ENCODE measurements around the gene ASB7.

ASB7 gene

DNA sequence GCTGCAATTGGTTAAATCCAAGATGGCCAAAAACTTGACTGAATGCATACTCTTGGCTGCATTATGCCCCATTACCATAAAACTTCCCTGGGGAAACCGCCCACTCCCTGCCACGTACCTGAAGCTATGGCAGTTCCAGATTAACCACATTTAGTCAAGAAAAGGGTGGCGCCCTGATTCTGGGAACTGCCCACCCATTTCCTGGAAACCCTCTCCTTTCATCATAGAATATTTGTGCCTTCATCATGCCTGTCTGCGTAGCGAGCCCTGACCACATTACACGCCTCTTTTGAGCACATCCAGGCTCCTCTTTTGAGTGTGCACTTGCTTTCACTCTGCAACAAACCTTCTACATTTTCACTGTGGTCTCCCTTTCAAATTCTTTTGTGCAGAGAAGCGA lies 5.6 kb upstream of the ASB7 start:
- DNase-seq (ENCODE audit: insufficient read length, low spot score), result no peak
- peak; percentile 86 for FAIRE-seq

DNA sequence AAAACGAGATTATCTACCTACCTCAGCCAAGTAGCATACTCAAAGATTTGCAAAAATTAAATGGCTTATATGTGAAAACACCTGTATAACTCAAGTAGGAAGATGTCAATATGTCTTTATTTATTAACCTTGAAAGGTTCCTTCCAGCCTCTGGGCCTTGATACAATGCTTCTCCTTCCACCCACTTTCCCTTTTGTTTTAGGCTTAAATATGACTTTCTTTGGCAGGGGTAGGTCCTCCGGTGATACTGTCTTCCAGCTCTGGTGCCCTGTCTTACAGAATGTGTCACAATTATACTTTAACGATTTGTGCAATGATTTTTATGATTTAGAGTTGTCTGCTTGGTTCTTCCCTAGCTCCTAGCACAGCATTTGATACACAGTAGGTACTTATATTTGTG lies 4.5 kb upstream of the ASB7 start:
- no peak for FAIRE-seq

DNA sequence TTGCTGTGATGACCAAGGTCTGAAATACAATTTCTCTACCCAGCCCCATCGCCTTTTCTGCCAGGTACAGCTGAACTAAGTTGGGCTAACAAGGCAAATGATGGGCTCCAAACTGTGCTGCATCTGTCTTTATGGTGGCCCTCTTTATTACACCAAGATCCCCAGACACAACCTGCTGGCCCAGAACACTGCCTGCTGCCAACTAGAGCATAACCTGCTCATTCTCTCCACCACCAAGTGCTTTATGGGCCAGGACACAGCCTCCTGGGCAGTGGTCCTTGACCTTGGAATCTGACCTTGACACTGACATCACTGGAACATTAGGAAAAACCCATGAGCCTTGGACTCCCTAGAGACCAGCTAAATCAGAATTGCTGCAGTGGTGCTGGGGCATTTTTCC lies 3.7 kb upstream of the ASB7 start:
- FAIRE-seq (no peak), DNase-seq (ENCODE audit: insufficient read length, low spot score) (no peak)

More for the DNA sequence above, 4.5 kb upstream of the ASB7 start:
- no peak for DNase-seq (ENCODE audit: insufficient read length, low spot score)

DNA sequence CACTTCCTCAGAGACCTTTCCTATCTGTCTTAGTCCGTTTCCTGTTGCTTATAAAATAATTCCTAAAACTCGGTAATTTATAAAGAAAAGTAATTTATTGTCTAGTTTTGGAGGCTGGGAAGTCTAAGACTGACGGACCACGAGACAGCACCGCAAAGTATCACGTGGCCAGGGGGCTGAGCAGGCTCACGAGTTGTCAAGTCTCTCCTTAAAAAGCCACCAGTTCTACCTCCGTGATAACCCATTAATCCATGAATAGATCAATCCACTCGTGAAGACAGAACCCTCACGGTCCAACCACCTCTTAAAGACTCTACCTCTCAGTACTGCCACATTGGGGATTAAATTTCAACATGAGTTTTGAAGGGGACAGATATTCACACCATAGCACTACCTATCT lies 1.2 kb upstream of the ASB7 start:
- DNase-seq (ENCODE audit: insufficient read length, low spot score) (no peak), FAIRE-seq (no peak)

DNA sequence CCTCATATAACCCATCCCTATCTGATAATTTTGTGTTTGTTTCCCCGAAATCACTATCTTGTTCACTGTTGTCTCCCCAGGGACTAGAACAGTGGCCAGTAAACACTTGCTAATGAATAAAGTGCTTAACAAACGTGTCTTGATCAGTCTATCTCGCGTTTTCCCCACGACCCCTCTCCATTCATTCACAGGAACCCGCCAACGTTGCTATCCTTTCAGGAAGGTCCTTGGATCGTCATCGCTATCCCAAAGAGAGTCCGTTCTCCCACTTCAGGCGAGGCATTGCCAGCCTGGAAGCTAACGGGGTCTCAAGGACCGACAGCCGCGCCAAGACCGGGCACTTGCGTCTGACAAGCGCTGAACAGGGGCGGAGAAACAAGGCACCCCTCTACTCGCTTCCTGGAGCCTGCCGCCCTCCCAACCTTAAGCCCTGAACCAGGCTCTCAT lies 749 bp upstream of the ASB7 start:
- FAIRE-seq (no peak), DNase-seq (ENCODE audit: insufficient read length, low spot score) (no peak)

DNA sequence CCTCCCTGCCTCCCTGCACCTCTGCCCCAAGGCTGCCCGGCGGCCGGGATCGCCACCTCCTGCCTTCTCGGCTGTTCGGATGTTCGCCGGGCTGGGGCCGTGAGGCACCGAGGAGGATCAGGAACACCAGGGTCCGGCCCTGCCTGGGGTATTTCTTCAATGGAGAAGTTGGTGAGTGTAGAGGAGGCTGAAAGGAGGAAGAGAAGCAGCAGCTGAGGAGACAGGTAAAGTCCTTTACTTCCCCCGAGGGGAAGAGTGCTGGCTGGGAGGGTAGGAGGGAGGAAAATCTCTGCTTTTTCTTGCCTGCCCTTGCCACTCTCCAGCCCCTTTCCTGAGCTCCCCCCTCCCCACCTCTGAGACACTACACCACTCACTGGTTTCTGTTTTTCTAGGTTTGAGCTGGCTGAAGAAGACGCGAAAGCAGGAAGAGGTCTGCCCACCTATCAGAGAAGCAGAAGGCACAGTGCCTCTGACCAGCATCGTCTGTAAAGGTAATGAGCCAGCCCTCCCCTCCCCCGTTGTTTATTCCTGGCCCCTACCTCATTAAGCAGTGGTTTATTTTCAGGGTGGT lies 519 bp downstream of the ASB7 start:
- peak; percentile 91 for FAIRE-seq
- DNase-seq (ENCODE audit: insufficient read length, low spot score), result peak; percentile 14

DNA sequence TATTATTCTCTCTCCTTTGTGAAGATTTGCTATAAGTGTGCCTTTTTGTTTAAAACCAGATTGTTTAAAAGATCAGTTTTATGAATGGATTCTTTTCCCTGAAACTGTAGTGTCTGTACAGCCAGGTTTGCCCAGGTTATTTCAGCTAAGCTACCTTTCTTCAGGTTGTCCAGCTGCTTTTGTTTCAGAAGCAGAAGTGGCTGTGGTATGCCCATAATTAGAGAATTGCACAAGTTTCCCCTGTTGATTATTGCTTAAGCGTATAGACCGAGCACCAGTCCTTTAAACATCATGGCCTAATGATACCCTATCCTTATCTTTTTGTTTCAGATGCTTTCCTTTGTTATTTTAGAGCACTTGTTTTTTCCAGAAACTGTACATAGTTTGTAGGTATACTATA lies 10.2 kb downstream of the ASB7 start:
- no peak for DNase-seq (ENCODE audit: insufficient read length, low spot score)
- no peak for FAIRE-seq

DNA sequence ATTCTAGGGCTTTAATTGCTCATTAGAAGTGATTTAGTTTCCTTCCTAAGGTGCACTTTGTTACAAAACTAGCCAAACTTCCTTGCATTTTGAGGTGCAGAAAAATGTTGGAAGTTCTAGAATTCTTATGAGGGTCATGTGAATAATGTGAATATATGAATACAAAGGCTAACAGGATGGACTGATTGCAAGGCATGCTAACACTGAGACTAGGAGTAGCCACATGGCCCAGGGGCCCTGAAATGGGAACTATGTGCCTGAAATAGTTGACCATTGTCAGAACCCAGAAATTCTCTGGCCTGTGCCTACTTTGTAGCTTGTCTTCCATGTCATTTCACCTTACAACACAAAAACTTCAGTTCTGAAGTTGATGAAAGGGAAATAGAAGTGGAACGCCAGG lies 10.8 kb downstream of the ASB7 start:
- FAIRE-seq (no peak), DNase-seq (ENCODE audit: insufficient read length, low spot score) (no peak)

DNA sequence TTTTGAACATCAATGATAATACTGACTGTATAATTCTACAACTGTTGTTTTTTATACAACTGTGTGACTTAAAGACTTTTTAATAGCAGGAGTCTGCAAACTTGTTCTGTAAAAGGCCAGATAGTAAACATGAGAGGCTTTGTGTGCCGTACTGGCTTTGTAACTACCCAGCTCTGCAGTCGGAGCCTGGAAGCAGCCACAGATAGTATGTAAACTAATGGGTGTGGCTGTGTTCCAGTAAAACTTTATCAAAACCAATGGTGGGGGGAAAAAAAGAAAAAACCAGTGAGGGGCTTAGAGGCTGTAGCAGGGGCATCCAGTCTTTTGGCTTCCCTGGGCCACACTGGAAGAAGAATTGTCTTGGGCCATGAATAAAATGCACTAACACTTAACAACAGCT lies 11.9 kb downstream of the ASB7 start:
- FAIRE-seq, result no peak

DNA sequence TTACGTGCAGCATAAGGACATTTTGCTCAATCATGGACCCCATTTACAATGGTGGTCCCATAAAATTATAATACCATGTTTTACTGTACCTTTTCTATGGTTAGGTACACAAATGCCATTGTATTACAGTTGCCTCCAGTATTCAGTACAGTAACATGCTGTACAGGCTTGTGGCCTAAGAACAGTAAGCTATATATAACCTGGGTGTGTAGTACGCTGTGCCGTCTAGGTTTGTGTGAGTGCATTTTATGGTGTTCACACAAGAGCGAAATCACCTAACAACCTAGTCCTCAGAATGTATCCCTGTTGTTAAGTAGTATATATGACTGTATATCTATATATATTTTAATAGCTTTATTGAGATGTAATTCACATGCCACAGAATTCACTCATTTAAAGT lies 12.5 kb downstream of the ASB7 start:
- no peak for DNase-seq (ENCODE audit: insufficient read length, low spot score)
- FAIRE-seq, result no peak

More for the DNA sequence above, 11.9 kb downstream of the ASB7 start:
- no peak for DNase-seq (ENCODE audit: insufficient read length, low spot score)

DNA sequence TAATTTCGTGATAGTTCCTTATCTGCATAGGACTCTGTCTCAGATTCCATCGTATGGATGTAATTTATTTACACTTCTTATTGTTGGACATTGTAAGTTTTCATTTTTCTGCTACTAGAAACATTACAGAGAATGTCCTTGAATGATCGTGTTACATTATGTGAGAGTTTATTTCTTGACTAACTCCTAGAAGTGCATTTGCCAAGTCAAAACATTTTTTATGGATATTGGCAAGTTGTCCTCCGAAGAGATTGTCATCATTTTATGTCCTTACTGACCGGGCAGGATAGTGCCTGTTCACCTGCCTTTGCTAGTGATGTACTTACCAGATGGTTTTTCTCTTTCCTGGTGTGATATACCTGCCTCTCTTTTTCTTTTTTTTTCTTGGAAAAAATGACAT lies 13.4 kb downstream of the ASB7 start:
- no peak for FAIRE-seq
- DNase-seq (ENCODE audit: insufficient read length, low spot score), result no peak

DNA sequence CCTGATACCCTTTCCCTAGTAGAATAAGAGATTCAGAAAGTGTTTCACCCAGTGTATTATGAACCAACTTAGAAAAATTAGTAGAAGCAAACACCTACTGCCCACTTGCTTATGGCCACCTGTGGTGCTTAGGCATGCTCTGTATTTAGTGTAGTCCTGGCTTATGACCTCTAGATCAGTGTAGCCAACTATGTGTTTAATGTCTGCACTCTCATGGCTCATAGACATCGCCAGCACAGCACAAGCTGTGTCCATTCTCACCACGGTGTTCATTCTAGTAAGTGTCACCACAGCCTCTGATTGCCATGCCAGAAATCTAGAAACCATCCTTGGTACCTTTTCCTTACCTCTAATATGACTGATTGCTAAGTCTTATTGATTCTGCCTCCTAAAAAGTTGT lies 14.3 kb downstream of the ASB7 start:
- DNase-seq (ENCODE audit: insufficient read length, low spot score), result no peak
- no peak for FAIRE-seq

DNA sequence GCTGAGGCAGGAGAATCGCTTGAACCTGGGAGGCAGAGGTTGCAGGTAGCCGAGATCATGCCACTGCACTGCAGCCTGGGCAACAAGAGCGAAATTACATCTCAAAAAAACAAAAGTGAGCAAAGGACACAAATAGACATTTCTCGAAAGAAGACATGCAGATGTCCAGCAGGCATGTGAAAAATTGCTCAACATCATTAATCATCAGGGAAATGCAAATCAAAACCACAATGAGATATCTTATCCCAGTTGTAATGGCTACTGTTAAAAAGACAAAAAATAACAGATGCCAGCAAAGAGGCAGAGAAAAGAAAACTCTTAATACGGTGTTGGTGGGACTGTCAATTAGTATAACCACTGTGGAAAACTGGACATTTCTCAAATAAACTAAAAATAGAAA lies 20.9 kb downstream of the ASB7 start:
- no peak for DNase-seq (ENCODE audit: insufficient read length, low spot score)
- FAIRE-seq, result no peak

DNA sequence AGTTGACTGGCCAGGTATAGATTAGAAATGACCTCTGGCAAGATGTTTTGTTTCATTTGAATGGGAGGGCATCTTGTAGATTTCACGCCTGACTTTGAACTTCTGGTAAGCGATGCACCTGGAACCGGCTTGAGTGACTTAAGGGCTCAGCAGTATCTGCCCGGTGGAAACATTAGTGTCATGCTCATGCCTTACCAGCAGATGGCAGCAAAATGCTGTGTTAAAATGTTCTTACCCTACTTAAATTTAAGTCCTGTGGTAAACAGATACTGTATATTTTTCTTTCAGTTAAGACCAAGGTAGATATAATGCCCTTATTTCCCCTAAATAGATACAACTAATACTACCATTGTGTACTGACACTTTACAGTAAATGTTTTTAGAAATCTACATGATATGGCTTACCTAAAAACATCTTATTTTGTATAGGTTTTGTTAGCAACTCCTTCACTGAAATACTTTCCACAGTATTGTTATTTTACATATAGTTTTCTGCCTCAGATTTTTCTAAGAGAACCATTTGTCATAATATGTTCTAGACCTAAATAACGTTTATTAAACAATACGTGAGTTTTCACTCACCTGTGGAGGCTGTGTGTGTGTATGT lies 25.5 kb downstream of the ASB7 start:
- peak; percentile 87 for FAIRE-seq
- peak; percentile 38 for DNase-seq (ENCODE audit: insufficient read length, low spot score)

DNA sequence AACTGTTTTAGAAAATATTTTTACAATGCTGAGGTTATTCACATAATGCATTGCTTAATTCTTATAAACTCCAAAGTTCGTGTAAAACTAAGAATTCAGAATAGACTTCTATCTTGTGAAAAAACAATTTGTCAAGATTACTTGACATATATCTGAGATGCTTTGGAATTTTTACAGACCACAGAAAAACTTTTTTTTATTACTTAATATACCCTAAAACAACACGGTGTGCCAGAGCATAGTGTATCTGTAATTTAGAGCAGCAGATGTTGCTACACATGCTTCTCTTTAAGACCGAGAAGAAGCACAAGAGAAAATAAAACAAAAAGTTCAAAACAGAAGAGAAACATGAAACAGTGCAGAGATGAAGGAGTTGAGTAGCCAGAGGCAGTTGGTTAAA lies 26.4 kb downstream of the ASB7 start:
- DNase-seq (ENCODE audit: insufficient read length, low spot score) (no peak), FAIRE-seq (no peak)

DNA sequence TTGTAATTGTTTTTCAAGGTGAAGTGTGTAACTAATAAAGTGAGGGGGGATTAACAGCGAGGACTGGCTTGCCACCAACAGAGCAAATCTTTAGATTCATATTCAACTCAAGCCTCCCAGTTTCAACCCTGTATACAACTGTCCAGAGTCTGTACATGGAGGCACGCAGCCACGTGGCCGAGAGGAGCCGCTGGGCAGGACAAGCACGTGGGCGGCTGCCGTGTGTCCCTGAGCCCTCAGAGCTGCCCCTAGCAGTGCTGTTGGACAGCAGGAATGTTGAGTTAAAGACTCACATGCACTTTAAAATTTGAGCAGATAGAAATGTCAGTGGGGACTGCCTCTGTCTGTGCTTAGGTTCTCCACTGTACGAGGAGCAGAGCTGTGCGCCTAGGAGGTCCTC lies 29.4 kb downstream of the ASB7 start:
- DNase-seq (ENCODE audit: insufficient read length, low spot score) (no peak), FAIRE-seq (no peak)

DNA sequence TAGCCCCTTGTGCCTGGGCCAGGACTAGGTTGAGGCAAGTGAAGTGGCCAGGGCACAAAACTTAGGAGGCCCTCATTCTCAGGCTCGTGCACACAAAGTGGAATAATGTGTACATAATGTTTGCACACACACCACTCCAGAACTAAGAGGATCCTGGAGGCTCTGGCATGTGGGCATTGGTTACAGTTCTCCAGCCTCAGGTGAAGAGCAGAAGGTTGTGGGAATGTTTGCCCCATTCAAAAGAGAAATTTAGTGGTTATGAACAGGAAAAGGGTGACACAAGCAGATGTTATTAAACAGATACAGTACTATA lies 31.3 kb downstream of the ASB7 start:
- FAIRE-seq, result no peak

DNA sequence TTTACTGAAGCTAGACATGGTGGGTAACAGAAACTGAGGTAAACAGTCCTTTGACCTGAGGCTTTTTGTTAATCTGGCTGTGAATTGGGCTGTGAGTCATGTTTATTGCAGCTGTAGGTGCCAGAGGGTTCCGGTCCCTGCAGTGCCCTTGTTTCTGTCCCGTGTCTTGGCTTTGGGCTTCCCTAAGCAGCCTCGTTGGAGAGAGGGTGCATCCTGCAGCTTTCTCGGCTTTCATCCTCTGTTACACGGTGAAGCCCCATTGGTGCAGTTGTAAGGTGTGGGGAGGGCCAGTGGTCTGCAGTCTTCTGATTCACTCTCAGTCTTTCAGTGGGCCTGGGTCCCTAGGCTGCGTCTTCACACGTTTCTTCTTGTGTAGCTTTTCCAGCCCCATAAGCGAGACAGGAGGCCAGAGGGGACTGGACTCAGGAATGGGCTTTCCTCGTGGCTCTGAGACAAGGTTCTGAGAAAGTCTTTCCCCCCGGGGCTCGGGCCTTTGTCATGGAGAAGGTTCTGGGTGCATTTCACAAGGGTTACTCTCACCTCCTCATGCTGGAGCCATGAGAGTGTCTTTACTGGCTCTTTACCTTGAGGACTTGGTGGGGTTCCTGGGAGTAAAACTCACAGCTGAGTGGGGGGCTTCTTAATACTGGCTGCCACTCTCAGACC lies 33.1 kb downstream of the ASB7 start:
- no peak for DNase-seq (ENCODE audit: insufficient read length, low spot score)
- no peak for FAIRE-seq

More for the DNA sequence above, 31.3 kb downstream of the ASB7 start:
- no peak for DNase-seq (ENCODE audit: insufficient read length, low spot score)

DNA sequence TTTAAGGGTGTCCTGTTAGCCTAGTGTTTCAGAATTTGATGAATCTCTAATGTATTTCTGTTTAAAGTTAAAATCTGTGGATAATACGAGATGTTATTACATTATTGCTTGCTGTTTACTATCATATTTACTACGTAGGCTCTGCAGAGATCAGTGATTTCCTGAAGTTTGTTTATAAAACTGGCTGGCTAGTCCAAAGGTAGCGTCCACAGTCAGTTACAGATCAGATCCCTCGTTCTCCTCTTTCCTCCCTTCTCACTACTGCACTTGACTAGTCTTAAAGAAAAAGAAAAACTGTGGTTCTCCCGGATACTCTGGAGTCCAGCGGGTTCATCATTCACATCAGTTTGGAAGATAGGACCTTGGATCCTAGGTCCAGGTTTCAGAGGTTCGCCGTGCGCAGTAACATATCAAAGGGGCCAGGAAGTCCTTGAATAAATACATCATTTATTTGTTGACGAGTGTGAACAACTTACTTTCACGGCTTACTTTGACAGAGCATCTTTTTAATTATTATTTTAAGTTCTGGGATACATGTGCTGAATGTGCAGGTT lies 35.9 kb downstream of the ASB7 start:
- FAIRE-seq (no peak), DNase-seq (ENCODE audit: insufficient read length, low spot score) (no peak)

DNA sequence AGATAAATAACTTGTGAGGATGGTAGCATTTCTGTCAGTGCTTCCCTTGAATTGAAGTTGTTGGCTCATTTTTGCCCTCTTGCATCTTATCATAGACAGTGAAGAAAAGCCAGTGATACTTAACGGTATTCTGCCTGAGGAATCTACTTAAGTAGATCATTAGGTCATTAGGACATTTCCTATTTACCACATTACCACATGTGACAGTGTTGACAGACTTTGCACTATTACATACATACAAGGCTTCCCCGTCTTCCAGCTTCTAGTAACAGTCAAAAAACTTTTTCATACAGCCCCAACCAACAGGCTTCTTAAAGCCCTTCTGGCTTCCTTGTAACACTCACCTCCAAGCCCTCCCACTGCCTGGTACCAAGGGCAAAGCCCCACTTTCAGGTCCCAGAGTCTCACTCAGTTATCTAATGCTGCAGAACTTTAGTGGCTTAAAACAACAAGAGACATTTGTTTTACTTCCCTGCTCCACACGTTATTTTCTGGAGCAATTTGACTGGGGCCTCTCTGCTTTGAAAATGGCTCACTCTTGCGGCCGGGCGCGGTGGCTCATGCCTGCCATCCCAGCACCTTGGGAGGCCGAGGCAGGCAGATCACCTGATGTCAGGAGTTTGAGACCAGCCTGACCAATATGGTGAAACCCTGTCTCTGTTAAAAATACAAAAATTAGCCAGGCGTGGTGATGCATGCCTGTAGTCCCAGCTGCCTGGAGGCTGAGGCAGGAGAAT lies 40.0 kb downstream of the ASB7 start:
- no peak for FAIRE-seq
- no peak for DNase-seq (ENCODE audit: insufficient read length, low spot score)

DNA sequence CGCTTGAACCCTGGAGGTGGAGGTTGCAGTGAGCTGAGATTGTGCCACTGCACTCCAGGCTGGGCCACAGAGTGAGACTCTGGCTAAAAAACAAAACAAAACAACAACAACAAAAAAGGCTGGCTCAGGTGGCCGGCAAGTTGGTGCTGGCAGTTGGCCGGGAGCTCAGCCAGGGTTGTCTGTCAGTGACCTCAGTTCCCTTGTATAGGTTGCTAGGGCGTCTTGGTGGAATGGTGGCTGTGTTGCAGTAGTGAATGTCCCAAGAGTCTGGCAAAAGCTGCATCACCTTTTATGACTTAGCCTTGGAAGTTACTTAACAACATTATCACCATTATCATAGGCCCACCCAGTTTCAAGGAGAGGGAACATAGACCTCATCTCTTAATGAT lies 40.6 kb downstream of the ASB7 start:
- no peak for FAIRE-seq
- no peak for DNase-seq (ENCODE audit: insufficient read length, low spot score)

DNA sequence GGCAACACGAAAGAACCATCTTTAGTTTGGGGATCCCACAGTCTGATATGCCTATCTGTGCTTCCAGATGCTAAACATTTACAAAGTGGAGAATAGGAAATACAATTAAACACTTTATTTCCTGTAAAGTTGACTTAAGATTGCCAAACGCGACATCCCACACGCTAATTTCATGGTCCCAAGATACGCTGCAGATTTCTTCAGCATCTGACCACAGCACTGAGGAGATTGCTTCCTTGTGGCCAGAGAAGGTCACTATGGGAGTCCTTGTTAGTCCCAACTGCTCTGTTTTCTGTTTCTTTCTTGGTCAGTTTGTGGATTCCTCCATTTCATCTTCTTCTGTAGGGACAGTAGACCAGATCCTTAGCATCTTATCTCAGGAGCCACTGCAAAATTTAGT lies 43.3 kb downstream of the ASB7 start:
- DNase-seq (ENCODE audit: insufficient read length, low spot score), result no peak
- FAIRE-seq, result no peak
